Activated T-cell treated with anti-CD3 and anti-CD28 coated beads for 4 hours (primary cell): ENCODE data around the gene CENPQ.

Experiments used
- DNase-seq: peaks from one replicate; pipeline ENCODE4 v3.0.0-alpha.2; 2020

The CENPQ gene

DNA sequence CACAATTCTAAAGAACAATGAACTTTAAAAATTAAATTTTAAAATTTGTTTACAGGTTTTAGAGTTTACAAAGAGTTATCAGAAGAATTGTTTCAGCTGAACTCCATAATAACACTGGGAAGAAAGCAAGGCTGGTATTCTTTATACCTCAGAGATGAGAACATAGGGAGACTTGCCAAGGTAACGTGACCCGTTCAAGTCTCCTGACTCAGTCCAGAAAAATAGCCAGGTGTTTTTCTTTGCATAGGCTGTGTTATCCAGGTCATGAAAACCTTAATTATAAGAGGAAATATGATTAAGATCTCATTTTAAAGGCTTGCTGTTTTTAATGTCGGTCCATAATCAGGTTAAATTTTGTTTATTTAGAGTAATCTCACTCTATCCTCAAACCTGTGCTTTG, 78.8 kb downstream of the CENPQ start:
- no peak for DNase-seq
